HG03039 (cell line): ENCODE measurements around the gene ACVRL1.

Source experiments
- ATAC-seq: cut with Tn5 transposase; IDR thresholded peaks from one replicate; pipeline ENCODE4 v1.9.1; 2021; ENCODE audit warnings: mild to moderate bottlenecking, moderate library complexity; ENCODE audit not compliant: unreplicated experiment

The ACVRL1 gene

DNA sequence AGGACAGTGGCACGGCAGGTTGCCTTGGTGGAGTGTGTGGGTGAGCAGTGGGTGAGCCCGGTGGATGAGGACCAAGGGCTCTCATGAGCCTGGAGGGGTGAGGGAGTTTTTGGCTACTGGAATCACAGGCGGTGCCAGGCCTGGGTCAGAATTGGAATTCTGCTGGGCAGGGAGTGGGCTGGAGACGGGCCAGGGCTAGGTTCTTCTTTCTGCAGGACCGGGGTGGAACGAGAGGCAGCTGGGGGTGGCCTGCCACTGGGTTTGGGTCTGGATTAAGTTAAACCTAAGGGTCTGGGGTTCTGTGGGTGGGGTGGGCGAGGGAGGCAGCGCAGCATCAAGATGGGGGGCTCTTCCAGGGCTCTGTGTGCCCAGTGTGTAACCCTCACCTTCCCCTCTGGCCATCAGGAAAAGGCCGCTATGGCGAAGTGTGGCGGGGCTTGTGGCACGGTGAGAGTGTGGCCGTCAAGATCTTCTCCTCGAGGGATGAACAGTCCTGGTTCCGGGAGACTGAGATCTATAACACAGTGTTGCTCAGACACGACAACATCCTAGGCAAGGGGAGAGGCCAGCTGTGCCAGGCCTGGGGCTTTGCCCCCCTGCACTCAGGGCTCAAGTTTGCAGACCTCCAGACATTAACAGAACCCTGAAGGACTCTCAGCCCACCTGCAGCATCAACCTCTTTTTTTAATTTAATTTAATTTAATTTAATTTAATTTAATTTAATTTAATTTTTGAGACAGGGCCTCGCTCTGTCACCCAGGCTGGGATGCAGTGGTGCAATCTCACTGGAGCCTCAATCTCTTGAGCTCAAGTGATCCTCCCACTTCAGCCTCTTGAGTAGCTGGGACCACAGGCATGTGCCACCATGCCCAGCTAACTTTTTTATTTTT, 7.0 kb downstream of the ACVRL1 start:
- no peak for ATAC-seq

DNA sequence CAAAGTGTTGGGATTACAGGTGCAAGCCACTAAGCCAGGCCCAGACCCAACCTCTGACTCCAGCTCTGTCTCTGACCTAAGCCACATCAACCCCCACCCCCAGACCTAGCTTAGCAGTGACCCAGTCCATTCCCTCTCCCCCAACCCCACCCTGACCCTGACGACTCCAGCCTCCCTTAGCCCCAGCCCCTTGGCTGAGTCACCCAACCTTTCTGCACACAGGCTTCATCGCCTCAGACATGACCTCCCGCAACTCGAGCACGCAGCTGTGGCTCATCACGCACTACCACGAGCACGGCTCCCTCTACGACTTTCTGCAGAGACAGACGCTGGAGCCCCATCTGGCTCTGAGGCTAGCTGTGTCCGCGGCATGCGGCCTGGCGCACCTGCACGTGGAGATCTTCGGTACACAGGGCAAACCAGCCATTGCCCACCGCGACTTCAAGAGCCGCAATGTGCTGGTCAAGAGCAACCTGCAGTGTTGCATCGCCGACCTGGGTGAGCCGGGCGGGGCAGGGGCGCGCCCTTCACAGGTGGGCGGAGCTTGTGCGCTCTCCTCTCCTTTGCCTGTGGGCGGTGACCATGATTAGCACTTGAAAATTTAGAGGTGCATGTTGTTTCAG, 7.8 kb downstream of the ACVRL1 start:
- ATAC-seq: no peak

DNA sequence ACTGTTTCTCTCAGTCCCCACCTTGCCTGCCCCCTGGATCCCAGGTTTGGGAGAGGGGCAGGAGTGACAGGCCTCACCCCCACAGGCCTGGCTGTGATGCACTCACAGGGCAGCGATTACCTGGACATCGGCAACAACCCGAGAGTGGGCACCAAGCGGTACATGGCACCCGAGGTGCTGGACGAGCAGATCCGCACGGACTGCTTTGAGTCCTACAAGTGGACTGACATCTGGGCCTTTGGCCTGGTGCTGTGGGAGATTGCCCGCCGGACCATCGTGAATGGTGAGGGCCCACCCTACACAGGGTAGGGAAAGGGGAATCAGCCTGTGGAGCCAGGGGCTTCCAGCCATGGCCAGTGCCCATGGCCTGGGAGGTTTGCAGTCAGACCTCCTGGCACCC, 8.6 kb downstream of the ACVRL1 start:
- no peak for ATAC-seq

GRCh38 chr12:51917041-51917590, 9.8 kb downstream of the ACVRL1 start:
- ATAC-seq: no peak

- ATAC-seq: no peak
Observed at GRCh38 chr12:51917746-51918453, 10.6 kb downstream of the ACVRL1 start.

GRCh38 chr12:51920046-51920445, 12.7 kb downstream of the ACVRL1 start:
- ATAC-seq: no peak

DNA sequence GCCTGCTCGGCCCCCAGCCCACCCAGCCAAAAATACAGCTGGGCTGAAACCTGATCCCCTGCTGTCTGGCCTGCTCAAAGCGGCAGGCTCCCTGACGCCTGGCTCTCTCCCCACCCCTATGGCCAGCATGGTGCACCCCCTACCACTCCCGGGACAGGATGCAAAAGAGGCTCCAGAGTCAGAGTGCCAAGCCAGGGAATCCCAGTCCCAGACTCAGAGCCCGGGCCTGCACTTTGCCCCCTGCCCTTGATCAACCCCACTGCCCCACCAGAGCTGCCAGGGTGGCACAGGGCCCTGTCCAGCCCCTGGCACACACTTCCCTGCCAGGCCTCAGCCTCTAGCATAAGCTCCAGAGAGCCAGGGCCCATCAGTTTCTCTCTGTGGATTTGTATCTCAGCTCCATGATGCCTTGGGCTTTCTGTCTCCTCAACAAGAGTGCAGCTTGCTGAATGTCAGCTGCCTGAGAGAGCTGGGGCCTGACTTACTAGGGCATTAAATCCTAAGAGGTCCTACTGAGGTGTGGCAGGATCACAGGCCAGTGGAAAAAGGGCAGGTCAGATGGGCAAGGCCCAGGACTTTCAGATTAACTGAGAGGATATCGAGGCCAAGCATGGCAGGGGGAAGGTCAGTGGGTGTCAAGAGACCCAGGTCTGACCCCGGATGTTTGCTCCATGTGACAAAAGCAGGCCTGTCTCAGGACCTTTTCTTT, 13.9 kb downstream of the ACVRL1 start:
- no peak for ATAC-seq

DNA sequence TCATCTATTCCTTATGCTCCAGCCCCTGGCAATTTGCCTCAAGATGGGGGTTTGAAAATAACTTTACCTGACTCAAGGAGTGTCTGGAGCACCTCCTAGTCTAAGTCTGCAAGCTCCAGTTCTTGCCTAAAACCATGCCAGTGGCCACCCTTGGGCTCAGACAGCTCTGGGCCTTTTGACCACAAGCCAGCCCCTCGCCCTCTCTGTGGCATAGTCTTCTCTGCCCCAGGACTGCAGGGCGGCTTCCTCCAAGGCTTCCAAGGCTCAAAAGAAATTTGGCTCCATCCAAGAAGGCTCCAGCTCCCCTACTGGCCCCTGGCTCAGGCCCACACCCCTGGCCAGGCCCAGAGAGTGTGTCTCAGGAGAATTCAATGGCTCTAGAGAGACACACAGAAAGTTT, 14.8 kb downstream of the ACVRL1 start:
- no peak for ATAC-seq

GRCh38 chr12:51922762-51923505, 15.6 kb downstream of the ACVRL1 start:
- no peak for ATAC-seq

GRCh38 chr12:51923506-51924365, 16.4 kb downstream of the ACVRL1 start:
- ATAC-seq: no peak

GRCh38 chr12:51924551-51925319, 17.4 kb downstream of the ACVRL1 start:
- no peak for ATAC-seq

DNA sequence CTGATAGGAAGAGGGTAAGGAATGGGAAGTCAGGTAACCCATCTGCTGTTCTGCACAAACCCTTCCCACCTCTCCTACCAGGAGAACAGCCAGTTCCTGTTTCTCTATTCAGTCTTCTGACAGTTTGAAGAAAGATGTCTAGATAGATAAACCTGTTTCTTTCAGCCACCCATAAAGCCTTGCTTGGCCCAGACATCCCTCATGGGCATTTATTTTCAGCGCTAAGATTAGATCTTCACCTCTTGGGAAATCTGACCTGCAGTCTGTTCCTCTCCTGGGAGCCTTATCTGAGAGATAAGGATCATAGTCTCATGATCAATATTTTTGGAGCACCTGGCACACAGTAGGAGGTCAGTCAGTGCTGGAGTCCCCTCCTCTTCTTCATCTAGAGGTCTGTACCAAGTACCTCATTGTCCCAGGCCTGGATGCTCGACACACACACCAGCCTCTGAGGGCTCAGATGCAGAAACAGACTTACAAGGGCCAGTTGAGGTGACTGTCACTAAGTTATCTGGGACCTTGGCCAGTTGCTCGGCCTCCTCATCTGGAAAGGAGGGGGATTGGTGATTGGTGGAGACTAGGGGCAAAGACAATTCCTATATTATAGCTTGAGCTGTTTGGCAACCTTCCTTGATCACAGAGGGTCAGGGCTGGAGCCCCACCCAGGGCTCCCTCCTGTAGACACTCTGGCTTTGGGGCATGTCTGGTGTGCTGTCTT, 18.2 kb downstream of the ACVRL1 start:
- ATAC-seq: no peak

DNA sequence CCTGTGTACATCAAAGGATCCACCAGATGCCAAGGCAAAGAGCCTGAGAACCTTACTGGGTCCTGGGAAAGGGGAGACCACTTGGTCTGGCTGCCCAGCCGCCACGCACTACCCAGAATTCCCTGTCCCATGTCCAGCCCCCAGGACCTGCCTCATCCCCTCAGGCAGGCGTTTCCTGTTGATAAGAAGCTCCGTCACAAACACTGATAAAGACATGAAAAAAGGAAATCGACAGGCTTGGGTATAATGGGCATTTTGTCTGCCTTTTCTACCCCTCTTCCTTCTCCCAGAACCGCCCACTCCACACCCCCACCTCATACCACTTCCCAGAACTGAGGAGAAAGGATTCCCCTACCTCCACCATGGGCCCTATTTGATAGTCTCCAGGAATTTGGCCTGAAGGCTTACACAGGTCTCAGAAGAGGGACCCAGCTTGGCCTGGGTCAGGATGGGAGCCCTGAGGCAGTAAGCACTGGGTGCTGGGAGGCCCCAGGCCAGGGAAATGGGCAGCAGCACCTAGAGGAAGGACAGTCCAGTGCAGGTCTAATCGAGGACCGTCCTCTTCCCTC, 18.8 kb downstream of the ACVRL1 start:
- ATAC-seq: no peak

- ATAC-seq: no peak
Observed at GRCh38 chr12:51926718-51927117, 19.4 kb downstream of the ACVRL1 start.

DNA sequence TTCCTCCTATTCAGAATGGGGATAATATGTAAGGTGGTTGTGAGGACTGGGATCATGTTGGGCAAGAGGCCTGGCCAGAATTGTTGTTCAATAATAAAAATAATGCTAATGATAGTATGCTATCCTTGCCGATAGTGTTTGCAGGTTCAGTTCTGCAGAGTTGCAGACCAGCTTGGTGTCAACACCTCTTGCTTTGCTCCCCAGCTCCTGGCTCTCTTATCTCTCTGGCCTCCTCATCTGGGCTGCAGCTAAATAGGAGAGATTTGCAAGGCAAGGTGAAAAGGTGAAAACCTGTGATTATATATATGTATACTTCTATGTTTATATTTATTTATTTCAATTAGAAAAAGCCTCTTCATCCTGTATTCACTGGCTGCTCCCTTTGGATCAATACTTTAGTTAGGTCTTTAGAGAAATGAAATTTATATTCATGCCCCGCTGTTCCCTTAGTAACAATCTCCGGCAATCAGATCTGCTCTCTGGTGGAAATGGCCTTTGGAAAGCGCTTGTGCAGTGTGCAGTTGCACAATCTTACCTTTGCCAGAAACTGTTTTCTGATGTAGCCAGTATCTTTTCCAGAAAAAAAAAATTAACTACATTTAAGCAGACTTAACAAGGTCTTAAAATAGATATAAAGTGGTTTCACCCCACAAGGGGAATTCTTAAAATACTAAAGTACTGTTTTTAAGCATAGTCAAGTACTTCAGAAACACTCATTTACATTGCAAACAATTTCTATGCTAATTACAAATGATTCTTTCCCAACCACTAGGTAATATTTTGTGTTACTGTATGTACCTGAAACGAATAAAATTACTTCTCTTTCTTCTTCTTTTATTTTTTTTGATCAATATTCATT, 25.1 kb downstream of the ACVRL1 start:
- no peak for ATAC-seq

DNA sequence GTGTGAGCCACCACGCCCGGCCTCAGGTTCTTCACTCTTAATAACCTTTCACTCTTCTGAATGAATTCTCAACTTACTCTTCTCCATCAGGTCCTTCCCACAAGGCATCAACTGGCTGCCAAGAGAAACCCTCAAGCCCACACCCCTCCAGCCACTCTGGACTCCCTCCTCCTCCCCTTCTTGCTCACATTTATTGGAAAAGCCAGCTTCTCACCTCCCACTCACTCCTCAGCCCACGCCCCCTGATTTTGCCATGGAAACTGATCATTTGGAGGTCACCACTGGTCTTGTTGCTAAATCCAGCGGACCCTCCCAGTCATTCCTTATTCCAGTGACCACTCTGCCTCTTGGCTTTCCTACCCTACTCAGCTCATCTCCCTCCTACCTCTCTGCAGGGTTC, 26.8 kb downstream of the ACVRL1 start:
- ATAC-seq: no peak

GRCh38 chr12:51937926-51938325, 30.6 kb downstream of the ACVRL1 start:
- no peak for ATAC-seq
